HEK293 (cell line): ENCODE data around the gene TSC2.

Experiments used
- KLF7 ChIP-seq: fragments of 450-650 bp; formaldehyde crosslinking; IDR thresholded peaks from 2 replicates; pipeline ENCODE4 v1.5.1; 2016; ENCODE audit warnings: missing biosample characterization, missing genetic modification characterization, borderline replicate concordance
- OVOL3 ChIP-seq: fragments of 450-650 bp; formaldehyde crosslinking; IDR thresholded peaks from 2 replicates; pipeline ENCODE4 v1.5.1; 2016; ENCODE audit warnings: missing biosample characterization, missing genetic modification characterization
- PRDM10 ChIP-seq: fragments of 450-650 bp; formaldehyde crosslinking; IDR thresholded peaks from 2 replicates; pipeline ENCODE4 v1.5.1; 2016; ENCODE audit warnings: missing biosample characterization, missing genetic modification characterization
- PRDM2 ChIP-seq: fragments of 450-650 bp; formaldehyde crosslinking; IDR thresholded peaks from 2 replicates; pipeline ENCODE4 v1.5.1; 2016; ENCODE audit warnings: missing biosample characterization, missing genetic modification characterization, borderline replicate concordance
- SP7 ChIP-seq: fragments of 450-650 bp; formaldehyde crosslinking; IDR thresholded peaks from 2 replicates; pipeline ENCODE4 v1.5.1; 2016; ENCODE audit warnings: missing biosample characterization, missing genetic modification characterization
- ZBTB20 ChIP-seq: fragments of 450-650 bp; formaldehyde crosslinking; IDR thresholded peaks from 2 replicates; pipeline ENCODE4 v1.5.1; 2016; ENCODE audit warnings: missing biosample characterization, missing genetic modification characterization
- ZBTB48 ChIP-seq: fragments of 450-650 bp; formaldehyde crosslinking; IDR thresholded peaks from 2 replicates; pipeline ENCODE4 v1.5.1; 2016; ENCODE audit warnings: missing biosample characterization, missing genetic modification characterization
- ZBTB7A ChIP-seq: fragments of 450-650 bp; formaldehyde crosslinking; IDR thresholded peaks from 2 replicates; pipeline ENCODE4 v1.5.1; 2016; ENCODE audit warnings: low read depth, missing biosample characterization, missing genetic modification characterization
- ZNF114 ChIP-seq: fragments of 450-650 bp; formaldehyde crosslinking; IDR thresholded peaks from 2 replicates; pipeline ENCODE4 v1.5.0; 2017; ENCODE audit warnings: missing biosample characterization, missing genetic modification characterization
- ZNF133 ChIP-seq: fragments of 450-650 bp; formaldehyde crosslinking; IDR thresholded peaks from 2 replicates; pipeline ENCODE4 v1.5.1; 2016; ENCODE audit warnings: missing biosample characterization, missing genetic modification characterization
- ZNF239 ChIP-seq: fragments of 450-650 bp; formaldehyde crosslinking; IDR thresholded peaks from 2 replicates; pipeline ENCODE4 v1.5.1; 2016; ENCODE audit warnings: missing biosample characterization, missing genetic modification characterization
- ZNF274 ChIP-seq, 2 experiments: fragments of 200-500 bp in 1 of 2; fragments of 450-650 bp in 1 of 2; sonication (Bioruptor generic) in 1 of 2; formaldehyde crosslinking in 1 of 2; IDR thresholded peaks; 2 replicates each; pipeline versions ENCODE4 v1.5.1 to v1.6.1; 2014 to 2016; ENCODE audit warnings: borderline replicate concordance in 1 of 2, inconsistent platforms in 1 of 2, low read length in 1 of 2, missing biosample characterization in 1 of 2, missing genetic modification characterization in 1 of 2
- ZNF280C ChIP-seq: fragments of 450-650 bp; formaldehyde crosslinking; IDR thresholded peaks from 2 replicates; pipeline ENCODE4 v1.5.1; 2016; ENCODE audit warnings: missing biosample characterization, missing genetic modification characterization
- ZNF302 ChIP-seq: fragments of 450-650 bp; formaldehyde crosslinking; IDR thresholded peaks from 2 replicates; pipeline ENCODE4 v1.5.1; 2016; ENCODE audit warnings: missing biosample characterization, missing genetic modification characterization, low read depth
- ZNF324 ChIP-seq: fragments of 450-650 bp; formaldehyde crosslinking; IDR thresholded peaks from 2 replicates; pipeline ENCODE4 v1.5.1; 2016; ENCODE audit warnings: missing biosample characterization, missing genetic modification characterization
- ZNF350 ChIP-seq: fragments of 450-650 bp; formaldehyde crosslinking; IDR thresholded peaks from 2 replicates; pipeline ENCODE4 v1.5.0; 2017; ENCODE audit warnings: missing biosample characterization, mild to moderate bottlenecking, missing genetic modification characterization
- ZNF391 ChIP-seq: fragments of 450-650 bp; formaldehyde crosslinking; IDR thresholded peaks from 2 replicates; pipeline ENCODE4 v1.5.1; 2016; ENCODE audit warnings: low read depth, missing biosample characterization, missing genetic modification characterization, borderline replicate concordance
- ZNF394 ChIP-seq: fragments of 450-650 bp; formaldehyde crosslinking; IDR thresholded peaks from 2 replicates; pipeline ENCODE4 v1.5.1; 2016; ENCODE audit warnings: missing biosample characterization, missing genetic modification characterization, mild to moderate bottlenecking, moderate library complexity, borderline replicate concordance
- ZNF501 ChIP-seq: fragments of 450-650 bp; formaldehyde crosslinking; IDR thresholded peaks from 2 replicates; pipeline ENCODE4 v1.5.1; 2016; ENCODE audit warnings: missing biosample characterization, missing genetic modification characterization
- ZNF548 ChIP-seq: fragments of 450-650 bp; formaldehyde crosslinking; IDR thresholded peaks from 2 replicates; pipeline ENCODE4 v1.5.1; 2016; ENCODE audit warnings: missing biosample characterization, missing genetic modification characterization
- ZNF580 ChIP-seq: fragments of 450-650 bp; formaldehyde crosslinking; IDR thresholded peaks from 2 replicates; pipeline ENCODE4 v1.5.1; 2016; ENCODE audit warnings: missing biosample characterization, missing genetic modification characterization
- ZNF585B ChIP-seq: fragments of 450-650 bp; formaldehyde crosslinking; IDR thresholded peaks from 2 replicates; pipeline ENCODE4 v1.5.1; 2016; ENCODE audit warnings: missing biosample characterization, missing genetic modification characterization
- ZNF600 ChIP-seq: fragments of 450-650 bp; formaldehyde crosslinking; IDR thresholded peaks from 2 replicates; pipeline ENCODE4 v1.5.1; 2016; ENCODE audit warnings: missing biosample characterization, missing genetic modification characterization
- ZNF707 ChIP-seq: fragments of 450-650 bp; formaldehyde crosslinking; IDR thresholded peaks from 2 replicates; pipeline ENCODE4 v1.5.1; 2016; ENCODE audit warnings: missing biosample characterization, missing genetic modification characterization
- ZNF776 ChIP-seq: fragments of 450-650 bp; formaldehyde crosslinking; IDR thresholded peaks from 2 replicates; pipeline ENCODE4 v1.5.0; 2017; ENCODE audit warnings: missing biosample characterization, missing genetic modification characterization, borderline replicate concordance
- ZNF777 ChIP-seq: fragments of 450-650 bp; formaldehyde crosslinking; IDR thresholded peaks from 2 replicates; pipeline ENCODE4 v1.5.1; 2017; ENCODE audit warnings: missing biosample characterization, missing genetic modification characterization, borderline replicate concordance
- ZXDB ChIP-seq: fragments of 450-650 bp; formaldehyde crosslinking; IDR thresholded peaks from 2 replicates; pipeline ENCODE4 v1.5.1; 2016; ENCODE audit warnings: missing biosample characterization, missing genetic modification characterization

The TSC2 gene

DNA sequence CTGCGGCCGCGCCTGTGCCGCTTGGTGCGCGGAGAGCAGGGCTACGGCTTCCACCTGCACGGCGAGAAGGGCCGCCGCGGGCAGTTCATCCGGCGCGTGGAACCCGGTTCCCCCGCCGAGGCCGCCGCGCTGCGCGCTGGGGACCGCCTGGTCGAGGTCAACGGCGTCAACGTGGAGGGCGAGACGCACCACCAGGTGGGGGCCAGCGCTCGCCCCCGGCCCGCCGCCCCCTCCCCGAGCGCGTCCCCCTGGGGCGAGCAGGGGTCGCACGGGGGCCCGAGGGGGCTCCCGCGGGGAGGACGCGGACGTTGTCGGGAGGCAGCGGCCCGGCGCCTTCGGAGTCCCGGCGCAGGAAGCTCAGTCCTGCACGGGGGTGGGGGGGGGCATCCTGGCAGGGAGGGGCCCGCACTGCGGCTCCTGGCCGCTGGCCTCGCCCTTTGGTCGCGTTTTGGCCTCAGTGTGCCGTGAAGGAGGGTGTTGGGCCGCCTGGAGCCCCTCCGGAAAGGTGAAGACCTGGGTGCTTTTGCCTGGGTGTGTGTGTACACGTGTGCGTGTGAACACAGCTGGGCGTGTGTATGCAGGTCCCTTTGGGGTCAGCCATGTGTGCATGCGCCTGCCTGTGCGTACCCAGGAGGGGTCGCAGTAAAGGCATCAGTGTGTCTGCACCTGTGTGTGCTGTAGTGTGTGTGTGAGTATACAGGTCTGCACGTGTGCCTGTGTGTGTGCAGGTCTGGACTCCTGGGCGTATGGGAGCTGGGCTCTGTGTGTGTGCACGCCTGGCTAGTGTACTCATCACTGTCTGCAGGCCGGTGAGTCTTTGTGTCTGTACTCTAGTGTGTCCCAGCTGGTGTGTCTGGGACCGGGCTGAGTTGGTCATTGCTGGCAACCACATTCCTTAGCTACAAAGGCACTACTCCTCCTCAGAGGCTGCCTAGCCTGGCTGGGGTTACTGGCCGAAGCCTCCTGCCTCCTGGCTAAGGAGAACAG lies 20.5 kb upstream of the TSC2 start (continued):
- peak; percentile 90; the same call in 1 of the 2 replicates for TF ChIP-seq PRDM2
- TF ChIP-seq ZNF776 (tag by site-specific recombination), result no peak
- peak; percentile 46; the same call in 1 of the 2 replicates for TF ChIP-seq ZBTB48 (tag by site-specific recombination)
- TF ChIP-seq ZNF394 (tag by site-specific recombination), result no peak
- TF ChIP-seq ZNF133 (tag by site-specific recombination), result no peak
- no peak for TF ChIP-seq ZXDB
- no peak for TF ChIP-seq ZNF114
- no peak for TF ChIP-seq ZNF580 (tag by site-specific recombination)
- TF ChIP-seq ZNF548 (tag by site-specific recombination), result no peak
- no peak for TF ChIP-seq ZNF280C (tag by site-specific recombination)
- no peak for TF ChIP-seq ZNF391 (tag by site-specific recombination)
- 0 out of 2 replicates have a peak, but pooled peaks have one; percentile 33 for TF ChIP-seq ZBTB7A (tag by site-specific recombination)
- TF ChIP-seq ZNF600 (tag by site-specific recombination), result peak; percentile 96
- TF ChIP-seq ZNF350 (tag by site-specific recombination), result no peak
- no peak for TF ChIP-seq PRDM10 (tag by site-specific recombination)
- no peak for TF ChIP-seq ZNF274 (IDR thresholded peaks at IDR 0.05; ENCODE audit: low read length)
- no peak for TF ChIP-seq ZNF274 (tag by site-specific recombination; IDR thresholded peaks at IDR 0.05; ENCODE audit: borderline replicate concordance)
- no peak for TF ChIP-seq ZNF302
- no peak for TF ChIP-seq ZNF585B (tag by site-specific recombination)
- no peak for TF ChIP-seq ZNF707 (tag by site-specific recombination)
- TF ChIP-seq ZNF777 (tag by site-specific recombination), result no peak
- TF ChIP-seq OVOL3, result no peak
- TF ChIP-seq KLF7 (tag by site-specific recombination), result 0 out of 2 replicates have a peak, but pooled peaks have one; percentile 71
- TF ChIP-seq ZNF324 (tag by site-specific recombination), result no peak
- peak; percentile 54; the same call in 1 of the 2 replicates for TF ChIP-seq SP7
- no peak for TF ChIP-seq ZNF239 (tag by site-specific recombination)
- peak; percentile 58; the same call in 1 of the 2 replicates for TF ChIP-seq ZBTB20 (tag by site-specific recombination)
- TF ChIP-seq ZNF501 (tag by site-specific recombination), result no peak
